Panc1 (cell line): Measurements from ENCODE around the gene CREB3. TPM values are rescaled to one million over a fixed set of nuclear protein-coding genes. Genes with fewer than 3 reads are reported as not detected.

Experiments used
- ATAC-seq: fragments of 200-7000 bp; cut with Tn5 transposase; 2 replicates; pipeline ENCODE4 v1.9.1; 2020; ENCODE audit warnings: mild to moderate bottlenecking, moderate library complexity
- BruUV-seq: library from RNA; stranded (reverse); fragments of 400-500 nt; replicated peaks from 2 replicates; lab custom pipeline; 2021; lab: Mats Ljungman, UMichigan
- CTCF ChIA-PET: fragments of 300-600 bp; sonication (Branson Sonifier 250); formaldehyde crosslinking; loops from one replicate; lab custom pipeline; 2022; ENCODE audit warnings: antibody characterized with exemption; lab: Charles Lee
- POLR2A ChIA-PET: fragments of 300-600 bp; sonication (Branson Sonifier 250); formaldehyde crosslinking; loops from one replicate; lab custom pipeline; 2022; ENCODE audit warnings: antibody characterized with exemption; lab: Charles Lee
- DNase-seq: peaks from one replicate; pipeline ENCODE4 v3.0.0-alpha.2; 2010; ENCODE audit warnings: low read depth, low spot score
- H3K27ac ChIP-seq: 2 replicates; pipeline ENCODE4 v1.5.1; 2011; ENCODE audit warnings: mild to moderate bottlenecking, low read length, inconsistent platforms
- H3K27me3 ChIP-seq: fragments of 200-500 bp; sonication (Bioruptor generic); 2 replicates; pipeline ENCODE4 v1.6.0; 2014; ENCODE audit warnings: low read length, inconsistent platforms; ENCODE audit not compliant: control insufficient read depth, insufficient read depth
- H3K36me3 ChIP-seq: fragments of 200-500 bp; sonication (Bioruptor generic); 2 replicates; pipeline ENCODE4 v1.5.1; 2014; ENCODE audit warnings: inconsistent platforms, mild to moderate bottlenecking, low read length, moderate library complexity; ENCODE audit not compliant: control insufficient read depth, insufficient read depth
- H3K4me1 ChIP-seq: 2 replicates; pipeline ENCODE4 v1.5.1; 2011; ENCODE audit warnings: inconsistent platforms, mild to moderate bottlenecking, low read length, moderate library complexity; ENCODE audit not compliant: control insufficient read depth, insufficient read depth
- H3K4me3 ChIP-seq, 2 experiments: 2 replicates each; pipeline ENCODE4 v1.5.1; 2011 to 2012; ENCODE audit warnings: low read depth in 2 of 2, low read length in 2 of 2, mild to moderate bottlenecking in 2 of 2, inconsistent platforms in 1 of 2, moderate library complexity in 1 of 2
- H3K9me3 ChIP-seq: fragments of 200-500 bp; sonication (Bioruptor generic); 2 replicates; pipeline ENCODE4 v1.5.1; 2014; ENCODE audit warnings: low read depth, mild to moderate bottlenecking, inconsistent platforms, low read length, moderate library complexity; ENCODE audit not compliant: control insufficient read depth, insufficient read depth
- CTCF ChIP-seq: fragments of 450-650 bp; IDR thresholded peaks from 2 replicates; pipeline ENCODE4 v1.5.1; 2017; ENCODE audit warnings: mild to moderate bottlenecking
- POLR2AphosphoS5 ChIP-seq: IDR thresholded peaks from 2 replicates; pipeline ENCODE4 v1.6.1; 2012; ENCODE audit warnings: mild to moderate bottlenecking, low read depth, low read length, moderate library complexity
- REST ChIP-seq, 2 experiments: IDR thresholded peaks; 2 replicates each; pipeline ENCODE4 v1.6.1; 2011 to 2012; ENCODE audit warnings: low read depth in 2 of 2, control low read depth in 1 of 2, low read length in 1 of 2, mild to moderate bottlenecking in 1 of 2, moderate library complexity in 1 of 2; ENCODE audit not compliant: insufficient read depth in 1 of 2
- SIN3A ChIP-seq: IDR thresholded peaks from 2 replicates; pipeline ENCODE4 v1.6.1; 2012; ENCODE audit warnings: low read depth, mild to moderate bottlenecking, low read length, moderate library complexity, borderline replicate concordance; ENCODE audit not compliant: insufficient read depth
- TCF7L2 ChIP-seq: IDR thresholded peaks from 2 replicates; pipeline ENCODE4 v1.6.1; 2011; ENCODE audit warnings: mild to moderate bottlenecking, low read depth, low read length, inconsistent platforms
- in situ Hi-C: cut with HindIII; loops from 2 replicates; pipeline ENCODE4 v1.10.0; 2016; ENCODE audit warnings: low sequenced_read_pairs, low pct_unique_long_range_greater_than_20kb
- intact Hi-C: fragments of 100-400 bp; cut with micrococcal nuclease; formaldehyde crosslinking; loops from one replicate; pipeline ENCODE4 v1.10.0; 2022; ENCODE audit not compliant: unreplicated experiment
- total RNA-seq: library from RNA; stranded (reverse); gene quantifications from one replicate; pipeline ENCODE4 v1.2.1, GENCODE V29; 2021; ENCODE audit not compliant: unreplicated experiment

Gene CREB3
- total RNA-seq, 1 experiment from 2014 or later: 67.0 TPM

- no TSS peak for BruUV-seq
- ChIA-PET CTCF (no interaction called here), POLR2A (interaction anchor here (0.6 to 0.7 kb wide), 2 partner anchors 31 to 178 kb away, joined by 5 to 7 read pairs; partner anchors contain the start of gene CREB3)
- no peaks in the 10 kb centered on the region for H3K9me3 ChIP-seq
- TF ChIP-seq SIN3A: no peak
- no peak for TF ChIP-seq CTCF
- no peak for TF ChIP-seq POLR2AphosphoS5
- no peak for DNase-seq
- no peak overlapping the region for H3K27ac ChIP-seq
- ATAC-seq: no peak
- intact Hi-C loops: no loop called here
- peaks cover 18% of the 10 kb centered on the region for H3K4me1 ChIP-seq
- no peaks in the 10 kb centered on the region for H3K27me3 ChIP-seq
- no peak overlapping the region for H3K4me3 ChIP-seq
- no peaks in the 10 kb centered on the region for H3K36me3 ChIP-seq
- in situ Hi-C loops: no loop called here
These were observed 30.7 kb downstream of the CREB3 start for GRCh38 chr9:35763181-35763580.

- no peak overlapping the region for H3K4me3 ChIP-seq
- H3K27ac ChIP-seq: no peak overlapping the region
- CTCF ChIA-PET: no interaction called here
- POLR2A ChIA-PET: no interaction called here
- intact Hi-C loops: no loop called here
- H3K36me3 ChIP-seq: no peaks in the 10 kb centered on the region
- H3K27me3 ChIP-seq: no peaks in the 10 kb centered on the region
- ATAC-seq: no peak
- no peak for DNase-seq
- no peaks in the 10 kb centered on the region for H3K9me3 ChIP-seq
- TF ChIP-seq CTCF (no peak), TCF7L2 (no peak), POLR2AphosphoS5 (no peak), SIN3A (no peak), REST (IDR thresholded peaks at IDR 0.05; ENCODE audit: insufficient read depth in 1 of 2, low read depth in 2 of 2, low read length in 1 of 2) (no peak)
- in situ Hi-C loops: no loop called here
- peaks cover 12% of the 10 kb centered on the region for H3K4me1 ChIP-seq
- no TSS peak for BruUV-seq
These were observed 31.3 kb downstream of the CREB3 start for GRCh38 chr9:35763803-35764202.
